GM18498 (cell line): Measurements from ENCODE around the gene SMIM23.
A peak's percentile ranks its signal among the peaks of the same experiment; 100 is the strongest.

Experiments
- ATAC-seq: cut with Tn5 transposase; IDR thresholded peaks from one replicate; pipeline ENCODE4 v1.9.1; 2021; ENCODE audit warnings: mild to moderate bottlenecking, moderate library complexity; ENCODE audit not compliant: unreplicated experiment

SMIM23 gene

GRCh38 chr5:171785517-171785916 is at the start of gene SMIM23:
Gene SMIM23 (plus strand): TSS chr5:171785817. CDS start chr5:171785872, 55 bp downstream.
- ATAC-seq: no peak

- no peak for ATAC-seq
Measured at GRCh38 chr5:171736976-171737891, 48.4 kb upstream of the SMIM23 start.

- ATAC-seq: no peak
Measured at GRCh38 chr5:171738501-171738900, 47.1 kb upstream of the SMIM23 start.

GRCh38 chr5:171739271-171739670 is 46.3 kb upstream of the SMIM23 start:
- ATAC-seq: no peak

GRCh38 chr5:171743436-171744076 is 42.1 kb upstream of the SMIM23 start:
- peak; percentile 37 for ATAC-seq

- no peak for ATAC-seq
Measured at GRCh38 chr5:171744264-171744663, 41.4 kb upstream of the SMIM23 start.

- no peak for ATAC-seq
Measured at GRCh38 chr5:171744882-171745281, 40.7 kb upstream of the SMIM23 start.

- no peak for ATAC-seq
Measured at GRCh38 chr5:171745602-171746001, 40.0 kb upstream of the SMIM23 start.

GRCh38 chr5:171747061-171747859 is 38.4 kb upstream of the SMIM23 start:
- ATAC-seq: no peak

- ATAC-seq: no peak
Measured at GRCh38 chr5:171748720-171749119, 36.9 kb upstream of the SMIM23 start.

GRCh38 chr5:171749365-171749764 is 36.3 kb upstream of the SMIM23 start:
- no peak for ATAC-seq

GRCh38 chr5:171750311-171750788 is 35.3 kb upstream of the SMIM23 start:
- no peak for ATAC-seq

- ATAC-seq: no peak
Measured at GRCh38 chr5:171755354-171755821, 30.2 kb upstream of the SMIM23 start.

- no peak for ATAC-seq
Measured at GRCh38 chr5:171757853-171758535, 27.6 kb upstream of the SMIM23 start.

- ATAC-seq: no peak
Measured at GRCh38 chr5:171759777-171760176, 25.8 kb upstream of the SMIM23 start.

- ATAC-seq: no peak
Measured at GRCh38 chr5:171762021-171762608, 23.5 kb upstream of the SMIM23 start.

- no peak for ATAC-seq
Measured at GRCh38 chr5:171762903-171763302, 22.7 kb upstream of the SMIM23 start.

- ATAC-seq: no peak
Measured at GRCh38 chr5:171764265-171764664, 21.4 kb upstream of the SMIM23 start.

- no peak for ATAC-seq
Measured at GRCh38 chr5:171766875-171767274, 18.7 kb upstream of the SMIM23 start.

- no peak for ATAC-seq
Measured at GRCh38 chr5:171770153-171770552, 15.5 kb upstream of the SMIM23 start.
